GM13976 (cell line): ENCODE data around the gene POLK.

Source experiments
- DNase-seq: peaks from one replicate; pipeline ENCODE4 v3.0.0; 2012; ENCODE audit warnings: low spot score
- in situ Hi-C: fragments of 300-500 bp; cut with MboI; formaldehyde crosslinking; loops from one replicate; pipeline ENCODE4 v1.12.0; 2022; ENCODE audit warnings: low sequenced_read_pairs, mixed read lengths, inconsistent platforms; ENCODE audit not compliant: unreplicated experiment
- TF ChIP-seq, protein P1 (sequence below): IDR thresholded peaks from 2 replicates; pipeline ENCODE4 v1.5.1; 2012; ENCODE audit warnings: borderline replicate concordance, mild to moderate bottlenecking; ENCODE audit not compliant: insufficient read depth; ENCODE audit errors: extremely low read depth, missing control alignments, control extremely low read depth

Gene POLK

DNA sequence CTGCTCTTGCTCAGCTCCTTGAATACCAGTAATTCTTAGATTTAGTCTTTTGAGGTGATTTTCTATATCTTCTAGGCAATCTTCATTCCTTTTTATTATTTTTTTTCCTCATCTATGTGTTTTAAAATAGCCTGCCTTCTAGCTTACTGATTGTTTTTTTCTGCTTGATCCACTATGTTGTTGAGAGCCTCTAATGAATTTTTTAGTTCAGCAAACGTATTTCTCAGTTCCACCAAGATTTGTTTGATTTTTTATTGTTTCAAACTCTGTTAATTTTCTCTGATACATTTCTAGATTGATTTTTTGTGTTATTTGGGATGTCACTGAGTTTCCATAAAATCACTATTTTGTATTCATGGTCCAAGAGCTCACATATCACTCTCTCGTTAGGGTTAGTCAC, 9.5 kb downstream of the POLK start:
- DNase-seq, result no peak
- in situ Hi-C loops, result no loop called here
- TF ChIP-seq, protein P1, sequence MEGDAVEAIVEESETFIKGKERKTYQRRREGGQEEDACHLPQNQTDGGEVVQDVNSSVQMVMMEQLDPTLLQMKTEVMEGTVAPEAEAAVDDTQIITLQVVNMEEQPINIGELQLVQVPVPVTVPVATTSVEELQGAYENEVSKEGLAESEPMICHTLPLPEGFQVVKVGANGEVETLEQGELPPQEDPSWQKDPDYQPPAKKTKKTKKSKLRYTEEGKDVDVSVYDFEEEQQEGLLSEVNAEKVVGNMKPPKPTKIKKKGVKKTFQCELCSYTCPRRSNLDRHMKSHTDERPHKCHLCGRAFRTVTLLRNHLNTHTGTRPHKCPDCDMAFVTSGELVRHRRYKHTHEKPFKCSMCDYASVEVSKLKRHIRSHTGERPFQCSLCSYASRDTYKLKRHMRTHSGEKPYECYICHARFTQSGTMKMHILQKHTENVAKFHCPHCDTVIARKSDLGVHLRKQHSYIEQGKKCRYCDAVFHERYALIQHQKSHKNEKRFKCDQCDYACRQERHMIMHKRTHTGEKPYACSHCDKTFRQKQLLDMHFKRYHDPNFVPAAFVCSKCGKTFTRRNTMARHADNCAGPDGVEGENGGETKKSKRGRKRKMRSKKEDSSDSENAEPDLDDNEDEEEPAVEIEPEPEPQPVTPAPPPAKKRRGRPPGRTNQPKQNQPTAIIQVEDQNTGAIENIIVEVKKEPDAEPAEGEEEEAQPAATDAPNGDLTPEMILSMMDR, result no peak

DNA sequence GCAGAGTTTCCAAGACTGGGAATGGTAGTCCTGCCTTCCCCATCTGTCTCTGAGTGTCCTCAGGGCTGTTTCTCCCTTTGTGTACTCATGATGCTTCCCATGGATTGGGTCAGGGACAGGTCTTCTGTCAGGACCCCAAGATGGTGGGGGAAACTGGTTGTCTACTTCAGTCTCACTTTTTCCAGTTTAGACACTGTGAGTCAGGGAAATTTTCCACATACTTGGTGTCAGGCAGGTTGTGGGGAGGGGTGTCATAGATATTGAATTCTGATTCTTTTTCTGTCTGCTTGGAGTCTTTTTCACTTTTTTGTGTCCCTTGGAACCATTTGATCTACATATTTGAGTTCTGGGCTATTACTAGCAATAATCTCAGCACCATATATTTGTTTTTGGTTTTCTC, 10.3 kb downstream of the POLK start:
- in situ Hi-C loops, result no loop called here
- TF ChIP-seq, protein P1, result no peak
- no peak for DNase-seq

DNA sequence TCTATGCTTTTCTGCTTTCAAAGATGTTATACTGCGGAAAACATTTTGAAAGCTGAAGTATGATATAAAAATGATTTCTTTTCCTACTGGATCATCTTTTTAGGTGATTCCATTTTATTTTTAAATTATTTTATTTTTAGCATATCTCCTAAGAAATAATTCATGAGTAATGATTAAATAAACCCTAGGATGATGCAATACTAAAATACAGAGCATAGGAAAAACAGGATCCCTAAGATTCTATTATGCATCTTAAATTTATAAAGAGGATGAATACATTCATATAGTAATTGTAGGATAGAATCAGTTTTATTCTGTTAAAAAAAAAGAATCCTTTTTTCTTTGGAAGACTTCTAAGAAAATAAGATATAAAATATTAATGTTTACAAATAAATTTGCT, 10.9 kb downstream of the POLK start:
- TF ChIP-seq, protein P1, result no peak
- in situ Hi-C loops, result no loop called here
- no peak for DNase-seq

DNA sequence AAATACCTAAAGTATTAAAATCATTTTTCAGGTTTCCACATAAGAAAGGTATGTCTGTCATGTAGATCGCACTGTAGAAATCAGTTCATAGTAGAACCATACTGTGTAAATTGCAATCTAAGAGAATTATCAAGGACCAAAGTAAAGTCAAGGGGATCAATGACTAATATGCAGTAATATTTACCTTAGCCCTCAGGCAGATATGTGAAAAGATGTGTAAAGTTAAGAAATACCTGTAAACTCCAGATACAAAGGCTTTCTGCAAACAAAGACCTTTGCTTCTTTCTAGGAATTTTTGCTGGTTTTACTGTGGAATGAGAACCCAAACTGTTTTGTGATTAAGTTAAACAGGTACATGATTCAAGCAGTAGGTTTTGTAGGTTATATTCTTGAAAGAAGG, 11.6 kb downstream of the POLK start:
- in situ Hi-C loops, result no loop called here
- TF ChIP-seq, protein P1, result no peak
- no peak for DNase-seq

DNA sequence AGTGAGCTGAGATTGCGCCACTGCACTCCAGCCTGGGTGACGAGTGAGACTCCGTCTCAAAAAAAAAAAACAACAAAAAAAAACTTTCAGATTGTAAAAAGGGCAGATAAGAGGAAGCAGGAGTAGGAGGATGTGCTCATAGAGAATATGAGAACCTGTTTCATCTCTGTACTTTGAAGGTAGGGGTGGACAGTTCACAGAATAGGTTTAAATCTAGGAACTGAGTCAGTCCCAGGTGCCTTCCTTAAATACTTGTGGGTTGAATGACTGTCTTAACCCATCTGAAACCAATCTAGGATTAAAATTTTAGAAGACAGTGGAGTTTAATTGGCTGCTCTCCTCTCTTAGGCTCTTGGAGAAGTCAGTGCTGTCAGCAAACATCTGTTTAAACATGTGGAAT, 12.4 kb downstream of the POLK start:
- TF ChIP-seq, protein P1, result no peak
- in situ Hi-C loops, result no loop called here
- DNase-seq, result peak; percentile 38

DNA sequence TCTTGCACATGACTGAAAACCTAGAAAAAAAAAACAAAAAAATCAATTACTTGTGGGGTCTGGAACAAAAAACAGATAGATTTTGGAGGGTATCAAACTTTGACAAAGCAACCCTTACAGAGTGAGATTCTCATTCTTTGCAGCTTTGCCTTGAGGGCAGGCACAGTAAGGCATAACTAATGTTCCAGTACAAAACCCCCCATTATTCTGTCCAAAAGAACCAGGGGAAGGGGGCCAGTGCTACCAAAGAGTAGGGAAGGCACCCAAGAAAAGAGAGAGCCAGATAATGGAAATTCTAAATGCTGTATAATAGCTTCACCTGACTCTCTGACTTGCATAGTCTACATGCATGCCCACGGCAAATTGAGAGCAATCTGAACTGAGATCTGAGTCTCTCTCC, 12.9 kb downstream of the POLK start:
- no peak for DNase-seq
- in situ Hi-C loops, result no loop called here
- TF ChIP-seq, protein P1, result no peak

DNA sequence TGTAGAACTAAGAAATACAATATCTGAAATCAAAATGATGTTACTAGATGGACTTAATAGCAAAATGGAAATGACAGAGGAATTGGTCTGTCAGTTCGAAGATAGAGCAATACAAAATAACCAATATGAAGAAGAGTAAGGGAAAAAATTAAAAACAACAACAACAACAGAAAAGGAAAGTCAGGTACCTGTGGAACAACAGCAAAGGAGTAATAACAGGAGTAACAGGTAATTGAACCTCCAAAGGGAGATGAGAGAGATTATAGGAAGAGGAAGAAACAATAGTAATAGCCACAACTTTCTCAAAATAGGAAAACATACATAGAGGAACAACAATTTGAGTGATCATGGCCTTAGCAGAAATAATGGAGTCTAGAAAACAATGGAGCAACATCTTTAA, 13.7 kb downstream of the POLK start:
- in situ Hi-C loops, result no loop called here
- TF ChIP-seq, protein P1, result no peak
- no peak for DNase-seq
